ENCODE data around the gene RGL1.

RGL1 gene

DNA sequence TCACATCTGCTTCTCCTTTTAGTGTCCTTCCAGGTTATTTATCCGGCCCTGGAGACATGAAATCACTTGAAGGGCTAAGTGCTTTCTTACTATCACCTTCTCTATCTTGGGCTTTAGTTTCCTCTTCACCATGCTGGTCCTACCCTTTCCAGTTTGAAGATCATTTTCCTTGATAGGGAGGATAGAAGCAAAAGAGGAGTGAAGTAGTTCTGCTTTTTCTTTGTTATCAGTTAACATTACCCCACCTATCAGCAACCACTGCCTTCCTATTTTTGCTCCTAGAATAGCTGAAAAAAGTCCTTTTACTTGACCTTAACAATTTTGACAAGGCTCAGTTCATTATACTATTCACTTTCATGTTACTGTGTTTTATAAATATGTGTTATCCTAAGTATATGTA, 19.4 kb downstream of the RGL1 start:
- no peak for DNase-seq

DNA sequence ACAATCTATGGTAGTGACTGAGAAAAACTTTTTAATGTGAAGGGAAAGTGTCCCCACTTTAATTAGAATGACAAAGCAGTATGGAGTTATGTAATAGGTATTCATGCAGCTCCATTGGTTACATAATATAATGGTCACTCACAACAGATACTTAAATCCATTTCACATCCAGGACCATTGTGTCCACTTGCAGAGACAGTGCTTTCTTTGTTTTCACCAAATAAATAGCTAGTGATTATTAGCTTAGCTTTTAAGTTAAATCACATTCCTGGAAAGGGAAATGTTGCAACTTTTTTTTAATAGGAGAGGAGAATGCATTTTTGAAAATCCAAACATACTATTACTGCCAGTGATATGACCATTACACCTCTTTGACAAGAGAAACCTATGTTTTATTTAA, 22.9 kb downstream of the RGL1 start:
- no peak for DNase-seq

DNA sequence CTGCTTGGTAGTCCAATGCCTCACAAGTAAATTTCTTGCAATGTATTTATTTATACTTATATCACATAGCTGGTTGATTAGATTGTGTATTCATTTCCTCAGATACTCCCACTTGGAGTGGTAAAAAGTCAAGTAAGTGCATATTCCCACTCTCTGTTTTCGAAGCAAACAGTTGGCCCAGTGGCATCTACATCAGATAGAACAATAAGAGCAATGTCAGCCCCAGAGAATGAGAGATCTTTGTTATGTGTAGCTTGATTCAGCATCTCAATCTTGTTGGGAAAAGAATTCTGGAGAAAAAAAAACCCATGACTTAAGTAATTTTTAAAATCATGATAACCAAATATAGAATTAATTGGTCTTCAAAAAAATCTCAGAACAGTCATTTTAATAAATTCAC, 25.5 kb downstream of the RGL1 start:
- no peak for DNase-seq

DNA sequence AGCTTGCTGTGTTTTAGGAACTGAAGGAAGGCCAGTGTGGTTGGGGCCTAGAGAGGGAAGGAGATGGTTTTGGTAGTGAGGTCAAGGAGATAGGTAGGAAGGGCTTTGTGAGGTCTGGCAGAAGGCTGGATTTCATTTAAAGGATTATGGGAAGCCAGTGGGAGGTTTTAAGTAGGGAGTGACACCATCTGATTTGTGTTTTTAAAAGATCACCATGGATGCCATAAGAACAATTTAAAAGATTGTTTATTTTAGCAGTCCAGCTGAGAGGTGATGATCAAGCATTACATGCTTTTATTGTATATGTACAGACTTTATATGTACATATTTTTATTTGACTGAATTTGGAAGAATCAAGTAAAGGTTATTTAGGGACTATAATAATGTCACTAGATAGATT, 26.4 kb downstream of the RGL1 start:
- DNase-seq, result no peak

GRCh38 chr1:183832459-183832858, 27.5 kb downstream of the RGL1 start:
- no peak for DNase-seq

GRCh38 chr1:183834568-183834967, 29.6 kb downstream of the RGL1 start:
- no peak for DNase-seq

DNA sequence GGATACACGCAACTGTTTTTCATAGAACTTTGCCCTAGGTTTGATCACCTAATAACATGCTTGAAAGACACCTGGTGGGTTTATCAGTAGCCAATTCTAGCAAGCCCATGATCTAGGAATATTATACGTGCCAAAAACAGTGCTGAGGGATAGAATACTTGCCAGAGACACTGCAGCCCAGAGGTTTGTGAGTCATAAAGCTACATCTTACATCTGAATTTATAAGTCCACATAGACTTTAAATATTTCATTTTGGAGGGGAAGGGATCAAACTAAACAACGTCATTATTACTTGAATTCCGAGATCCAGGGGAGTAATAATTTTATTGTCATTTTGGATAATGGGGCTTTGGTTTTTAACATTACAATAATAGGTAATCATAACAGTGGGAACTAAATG, 31.7 kb downstream of the RGL1 start:
- DNase-seq, result no peak

DNA sequence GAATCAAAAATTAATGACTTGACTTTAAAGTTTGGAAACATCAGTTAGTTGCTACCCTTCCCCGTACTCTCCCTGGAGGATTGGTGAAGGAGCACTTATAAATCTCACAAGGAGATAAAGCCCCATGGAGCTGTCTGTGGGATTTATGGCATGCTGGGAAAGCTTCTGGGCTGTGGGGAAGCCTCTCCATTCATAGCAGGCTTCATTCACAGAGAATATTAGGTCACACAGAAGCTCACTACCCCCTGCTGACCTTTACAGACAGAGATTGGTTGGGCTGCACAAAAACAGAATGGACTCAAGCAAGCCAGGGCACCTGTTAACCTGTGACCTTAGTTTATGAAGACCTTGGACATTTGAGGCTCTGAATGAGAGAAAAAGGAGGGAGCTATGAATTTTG, 32.1 kb downstream of the RGL1 start:
- DNase-seq, result no peak

DNA sequence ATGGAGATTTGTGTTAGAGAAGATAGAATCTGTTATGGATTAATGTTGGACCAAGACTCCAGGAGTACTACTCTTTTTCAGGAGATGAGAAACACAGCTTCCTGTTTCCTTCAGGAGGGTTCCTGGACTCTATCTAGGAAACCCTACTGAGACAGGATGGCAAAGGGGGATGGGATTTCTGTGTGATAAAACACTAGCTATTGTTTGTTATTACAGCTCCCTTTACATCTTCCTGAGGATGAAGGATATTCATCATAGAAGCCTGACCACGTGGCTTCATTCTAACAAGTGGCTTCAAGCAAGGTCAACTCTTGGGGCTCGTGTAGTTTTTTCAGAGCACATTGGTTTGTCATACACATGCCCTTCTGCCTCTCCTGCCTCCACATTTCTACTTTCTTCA, 33.3 kb downstream of the RGL1 start:
- DNase-seq, result no peak

DNA sequence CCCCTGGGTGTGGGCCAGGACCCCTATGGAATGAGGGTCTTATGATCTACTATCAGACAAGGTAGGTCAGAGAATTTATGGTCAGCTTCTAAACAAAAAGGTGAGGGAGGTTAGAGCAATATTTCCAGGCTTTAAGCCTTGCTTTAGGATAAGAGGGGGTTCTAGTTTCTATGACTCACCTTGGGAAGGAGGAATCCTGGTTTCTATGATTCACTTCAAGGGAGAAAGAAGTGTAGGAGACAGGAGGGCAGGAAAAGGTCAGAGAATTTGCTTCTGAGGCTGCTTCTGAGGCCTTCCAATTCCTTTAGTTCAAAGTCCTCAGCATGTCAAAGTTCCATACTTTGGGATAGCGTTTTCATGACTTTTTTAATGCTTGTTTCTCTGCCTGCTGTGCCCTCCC, 35.2 kb downstream of the RGL1 start:
- no peak for DNase-seq

GRCh38 chr1:183841550-183841949, 36.6 kb downstream of the RGL1 start:
- DNase-seq, result no peak

GRCh38 chr1:183841950-183842794, 37.3 kb downstream of the RGL1 start:
- no peak for DNase-seq

DNA sequence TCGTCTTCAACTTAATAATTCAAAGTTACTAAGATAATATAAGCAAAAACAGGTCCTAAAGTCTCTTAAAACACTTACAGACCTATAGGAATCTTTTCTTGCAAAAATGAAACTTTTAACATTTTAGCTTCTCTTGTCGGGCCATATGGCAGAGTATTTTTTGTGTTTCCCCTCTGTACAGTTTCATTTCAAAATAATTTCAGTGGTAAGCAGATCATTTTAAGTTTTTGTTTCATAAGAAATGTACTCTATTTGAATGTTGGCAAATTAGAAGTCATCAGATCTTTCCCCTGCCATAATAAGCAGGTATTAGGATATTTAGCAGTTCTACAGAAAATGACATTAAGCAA, 37.9 kb downstream of the RGL1 start:
- no peak for DNase-seq

- DNase-seq, result no peak
Observed at GRCh38 chr1:183844806-183845205, 39.9 kb downstream of the RGL1 start.

DNA sequence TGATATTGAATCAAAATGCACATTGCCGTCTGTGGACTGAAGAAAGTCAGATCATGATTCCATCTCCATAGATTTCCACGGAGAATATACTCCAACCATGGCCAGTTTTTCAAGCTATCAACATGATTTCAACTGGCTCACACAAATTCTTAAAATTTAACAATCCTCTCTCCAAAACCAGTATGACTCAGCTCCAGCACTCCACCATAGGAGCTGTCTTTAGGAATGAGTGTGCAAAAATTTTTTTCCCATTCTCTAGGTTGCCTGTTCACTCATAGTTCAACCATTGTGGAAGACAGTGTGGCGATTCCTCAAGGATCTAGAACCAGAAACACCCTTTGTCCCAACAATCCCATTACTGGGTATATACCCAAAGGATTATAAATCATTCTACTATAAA, 40.8 kb downstream of the RGL1 start:
- DNase-seq, result no peak

- no peak for DNase-seq
Observed at GRCh38 chr1:183847641-183848040, 42.7 kb downstream of the RGL1 start.

GRCh38 chr1:183850852-183851251, 45.9 kb downstream of the RGL1 start:
- no peak for DNase-seq

DNA sequence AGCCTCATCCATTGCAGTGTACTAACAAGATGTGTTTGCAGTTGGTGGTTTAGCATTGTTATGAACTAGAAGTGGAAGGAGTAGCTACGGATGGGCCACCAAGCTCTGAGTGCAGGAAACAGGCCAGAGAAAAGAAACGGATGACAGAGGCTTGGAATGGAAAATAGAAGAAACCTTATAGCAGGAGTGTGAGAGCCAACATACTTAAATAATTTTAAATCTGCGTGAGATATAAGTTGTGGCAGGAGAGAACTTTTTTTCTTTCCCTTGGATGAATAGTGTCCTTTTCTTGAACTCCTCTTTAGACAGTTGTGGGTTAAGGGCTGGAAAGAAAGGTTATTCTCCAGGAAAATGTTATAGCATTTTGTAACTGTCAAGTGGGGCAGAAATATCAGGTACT, 54.2 kb downstream of the RGL1 start:
- DNase-seq, result no peak

DNA sequence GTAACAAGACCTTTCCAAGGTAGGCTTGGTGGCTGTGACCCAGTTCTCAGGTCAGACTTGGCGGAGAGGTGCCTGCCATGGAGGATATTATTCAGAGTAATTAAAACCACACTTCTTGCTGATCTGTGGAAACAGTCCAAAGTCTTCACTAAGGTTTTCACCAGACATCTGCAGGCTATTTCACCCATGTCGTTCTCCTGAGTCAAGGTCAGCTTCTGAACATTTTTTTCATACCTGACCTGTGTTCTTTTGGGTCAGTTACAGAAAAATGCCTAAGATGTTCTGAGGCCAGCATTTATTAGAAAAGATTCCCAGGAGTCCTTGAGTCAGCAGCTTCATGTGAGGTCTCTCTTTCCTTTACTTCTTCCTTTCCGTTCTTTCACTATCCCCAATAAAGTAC, 54.9 kb downstream of the RGL1 start:
- DNase-seq, result no peak

DNA sequence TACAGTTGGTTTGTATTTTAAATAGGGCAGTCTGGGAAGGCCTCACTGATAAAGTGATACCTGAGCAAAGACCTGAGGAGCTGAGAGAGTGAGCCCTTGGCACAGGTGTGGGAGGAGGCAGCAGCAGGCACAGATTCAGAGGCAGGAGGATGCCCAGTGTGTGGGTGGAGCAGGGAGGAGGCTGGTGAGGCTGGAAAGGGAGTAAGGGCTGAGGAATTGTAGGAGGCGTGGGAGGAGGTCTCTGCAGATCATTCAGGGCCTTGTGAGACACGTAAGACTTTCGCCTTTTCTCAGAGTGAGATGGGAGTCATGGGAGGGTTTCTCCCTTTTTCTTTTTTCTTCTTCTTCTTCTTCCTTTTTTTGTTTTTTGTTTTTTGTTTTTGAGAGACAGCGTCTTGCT, 58.0 kb downstream of the RGL1 start:
- no peak for DNase-seq

- DNase-seq, result no peak
Observed at GRCh38 chr1:183863852-183864251, 58.9 kb downstream of the RGL1 start.

DNA sequence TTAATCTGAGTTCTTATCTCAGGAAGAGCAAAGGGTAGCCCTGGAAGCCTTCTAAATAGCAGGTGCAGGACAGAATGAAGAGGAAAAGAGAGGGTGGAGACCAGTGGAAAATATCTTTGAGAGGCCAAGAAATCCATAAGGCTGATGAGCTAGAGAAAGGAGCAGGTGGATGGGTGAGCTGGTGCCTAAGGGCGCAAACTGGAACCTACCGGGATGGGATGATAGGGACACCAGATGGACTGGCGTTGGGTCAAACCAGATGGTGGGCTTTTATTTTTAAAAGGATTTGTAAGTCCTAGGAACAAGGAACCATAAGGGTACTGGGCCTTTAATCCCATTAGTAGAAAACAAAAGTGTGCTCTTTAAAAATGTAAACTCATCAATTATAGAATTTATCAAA, 59.7 kb downstream of the RGL1 start:
- no peak for DNase-seq

DNA sequence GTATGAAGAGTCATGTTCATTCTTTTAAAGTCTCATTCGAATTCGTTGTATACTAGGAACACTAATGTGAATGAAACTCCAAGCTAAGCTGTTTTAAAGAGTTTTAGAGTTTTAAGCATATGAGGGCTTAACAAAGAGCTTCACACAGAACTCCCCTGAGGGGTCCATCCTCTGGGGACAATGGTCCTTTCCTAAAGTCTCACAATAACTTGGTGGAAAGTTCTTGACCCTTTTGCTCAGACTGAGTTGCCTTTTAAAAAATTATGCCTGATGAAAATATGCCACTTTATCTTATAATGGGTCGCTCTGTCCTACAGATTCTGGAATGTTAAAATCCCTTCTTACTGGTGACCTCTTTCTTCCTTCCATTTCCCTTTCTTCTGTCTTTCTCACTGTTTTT, 64.3 kb downstream of the RGL1 start:
- DNase-seq, result no peak

- no peak for DNase-seq
Observed at GRCh38 chr1:183869664-183870063, 64.7 kb downstream of the RGL1 start.

DNA sequence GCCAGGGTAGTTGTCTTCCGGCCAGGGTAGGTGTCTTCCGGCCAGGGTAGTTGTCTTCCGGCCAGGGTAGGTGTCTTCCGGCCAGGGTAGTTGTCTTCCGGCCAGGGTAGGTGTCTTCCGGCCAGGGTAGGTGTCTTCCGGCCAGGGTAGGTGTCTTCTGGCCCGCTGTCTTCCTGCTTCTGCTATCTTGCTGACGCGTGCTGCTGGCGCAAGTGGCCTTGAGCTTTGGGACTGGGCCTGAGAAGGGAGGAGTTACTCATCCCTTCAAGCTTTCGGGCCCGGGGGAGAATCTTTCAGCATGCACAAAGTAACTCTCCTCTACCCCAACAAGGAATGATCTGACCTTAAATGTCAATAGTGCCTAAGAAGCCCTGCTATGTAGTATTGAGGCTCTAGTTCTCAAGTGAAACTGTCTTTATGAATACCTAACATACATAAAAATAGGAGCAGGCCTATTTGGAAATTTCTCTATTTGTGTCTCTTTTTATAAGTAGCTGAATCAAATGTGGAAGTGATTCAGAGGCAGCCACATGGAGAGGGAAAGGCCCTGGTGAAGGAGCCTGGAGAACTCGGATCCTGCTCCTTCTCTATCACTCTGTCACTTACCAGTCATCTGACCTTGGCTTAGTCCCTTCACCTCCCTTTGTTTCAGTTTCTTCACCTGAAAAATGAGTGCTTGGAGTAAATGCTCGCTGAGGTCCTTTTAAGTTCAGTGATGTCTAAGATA, 65.6 kb downstream of the RGL1 start:
- no peak for DNase-seq

Data from activated CD8-positive, alpha-beta memory T cell treated with anti-CD3 and anti-CD28 coated beads for 24 hours (primary cell).